ENCODE results near the gene SPEG.
A peak's percentile ranks its signal among the peaks of the same experiment; 100 is the strongest.

SPEG gene

GRCh38 chr2:219425238-219426067 lies 9.2 kb upstream of the SPEG start:
- no peak for DNase-seq

- no peak for DNase-seq
Measured at GRCh38 chr2:219426068-219426443, 8.6 kb upstream of the SPEG start.

GRCh38 chr2:219426534-219427136 lies 8.0 kb upstream of the SPEG start:
- no peak for DNase-seq

GRCh38 chr2:219428469-219428868 lies 6.2 kb upstream of the SPEG start:
- no peak for DNase-seq

- DNase-seq, result no peak
Measured at GRCh38 chr2:219429958-219430606, 4.6 kb upstream of the SPEG start.

- DNase-seq, result peak; percentile 37
Measured at GRCh38 chr2:219430633-219431615, 3.7 kb upstream of the SPEG start.

GRCh38 chr2:219433666-219434467 lies 776 bp upstream of the SPEG start:
- peak; percentile 44 for DNase-seq

- no peak for DNase-seq
Measured at GRCh38 chr2:219434468-219434717, 250 bp upstream of the SPEG start.

- DNase-seq, result no peak
Measured at GRCh38 chr2:219435701-219436100, 1.1 kb downstream of the SPEG start.

- no peak for DNase-seq
Measured at GRCh38 chr2:219436491-219436890, 1.8 kb downstream of the SPEG start.

- no peak for DNase-seq
Measured at GRCh38 chr2:219437141-219437540, 2.5 kb downstream of the SPEG start.

- DNase-seq, result no peak
Measured at GRCh38 chr2:219437690-219438206, 3.1 kb downstream of the SPEG start.

GRCh38 chr2:219438453-219438852 lies 3.8 kb downstream of the SPEG start:
- DNase-seq, result no peak

GRCh38 chr2:219439506-219439905 lies 4.9 kb downstream of the SPEG start:
- DNase-seq, result no peak

- no peak for DNase-seq
Measured at GRCh38 chr2:219440388-219441256, 6.0 kb downstream of the SPEG start.

- peak; percentile 17 for DNase-seq
Measured at GRCh38 chr2:219441451-219442255, 7.0 kb downstream of the SPEG start.

- no peak for DNase-seq
Measured at GRCh38 chr2:219442256-219443015, 7.8 kb downstream of the SPEG start.

GRCh38 chr2:219443016-219443696 lies 8.5 kb downstream of the SPEG start:
- no peak for DNase-seq

- no peak for DNase-seq
Measured at GRCh38 chr2:219443697-219444023, 9.0 kb downstream of the SPEG start.

All from RPMI8226 (cell line).